Thoracic aorta (tissue), 2 donors: ENCODE results near the gene IFT81. TPM values are rescaled to one million over a fixed set of nuclear protein-coding genes. Genes with fewer than 3 reads are reported as not detected.
"Not testable (repeated sequence)": the region's sequence is repeated elsewhere in the genome, so short reads cannot be mapped to it uniquely, and the experiment has no call there.

Experiments
- ATAC-seq: fragments of 150-250 bp; one replicate; pipeline ENCODE4 v1.8.0; 2017; ENCODE audit warnings: low read depth; ENCODE audit not compliant: insufficient number of reproducible peaks, low FRiP score
- DNase-seq: peaks from one replicate; pipeline ENCODE4 v3.0.0-alpha.2; 2020; ENCODE audit warnings: low spot score
- H3K27ac ChIP-seq, 2 donors: fragments of 200-600 bp; sonication (generic); 1 replicate in 1 of 2; 2 replicates in 1 of 2; pipeline ENCODE4 v1.5.1; 2016; ENCODE audit warnings: mild to moderate bottlenecking in 2 of 2, moderate library complexity in 2 of 2
- H3K27me3 ChIP-seq: fragments of 200-600 bp; sonication (generic); replicated peaks from 2 replicates; pipeline ENCODE4 v1.6.0; 2016; ENCODE audit warnings: mild to moderate bottlenecking; ENCODE audit not compliant: insufficient read depth
- H3K36me3 ChIP-seq: fragments of 200-600 bp; sonication (generic); one replicate; pipeline ENCODE4 v1.5.1; 2016
- H3K4me1 ChIP-seq, 2 donors: fragments of 200-600 bp; sonication (generic); 1 replicate in 1 of 2; 2 replicates in 1 of 2; pipeline versions ENCODE4 v1.5.1 to v1.6.0; 2016; ENCODE audit warnings: low read depth in 2 of 2, mild to moderate bottlenecking in 1 of 2; ENCODE audit not compliant: control insufficient read depth in 1 of 2
- H3K4me3 ChIP-seq: fragments of 200-600 bp; sonication (generic); 2 replicates; pipeline ENCODE4 v1.5.1; 2016; ENCODE audit warnings: mild to moderate bottlenecking
- H3K9me3 ChIP-seq: fragments of 200-600 bp; sonication (generic); 2 replicates; pipeline ENCODE4 v1.5.1; 2016
- CTCF ChIP-seq: fragments of 200-600 bp; sonication (generic); IDR thresholded peaks from one replicate; pipeline ENCODE4 v1.5.1; 2019; ENCODE audit warnings: antibody characterized with exemption
- total RNA-seq, 2 donors: library from RNA; depleted of rRNA; stranded (reverse); fragments of >200 nt; gene quantifications; one replicate each; pipeline versions ENCODE4 v1.1.0 to v1.2.3, GENCODE V29; 2016

Gene IFT81
- total RNA-seq, 2 donors from 2014 or later: 9.3 to 17.4 TPM

- no peak overlapping the region for H3K4me3 ChIP-seq
- H3K27me3 ChIP-seq: no peaks in the 10 kb centered on the region
- DNase-seq (no peak), ATAC-seq (no peak)
- H3K4me1 ChIP-seq: no peaks in the 10 kb centered on the region
- H3K27ac ChIP-seq: no peak overlapping the region
- no peaks in the 10 kb centered on the region for H3K36me3 ChIP-seq
- H3K9me3 ChIP-seq: no peaks in the 10 kb centered on the region
- no peak for TF ChIP-seq CTCF
These were observed 43.7 kb upstream of the IFT81 start for GRCh38 chr12:110080410-110080809.

- Histone ChIP-seq H3K27me3 (no peaks in the 10 kb centered on the region), H3K4me1 (no peaks in the 10 kb centered on the region), H3K27ac (no peak overlapping the region), H3K4me3 (no peak overlapping the region), H3K36me3 (no peaks in the 10 kb centered on the region), H3K9me3 (no peaks in the 10 kb centered on the region)
- ATAC-seq (no peak), DNase-seq (no peak)
- no peak for TF ChIP-seq CTCF
These were observed 39.7 kb upstream of the IFT81 start for GRCh38 chr12:110084314-110085015.

GRCh38 chr12:110088216-110088615, 35.9 kb upstream of the IFT81 start:
- H3K27me3 ChIP-seq, H3K36me3 ChIP-seq, H3K27ac ChIP-seq, H3K4me3 ChIP-seq, H3K9me3 ChIP-seq, ATAC-seq, H3K4me1 ChIP-seq, DNase-seq: not testable (repeated sequence)

- no peaks in the 10 kb centered on the region for H3K36me3 ChIP-seq
- no peaks in the 10 kb centered on the region for H3K4me1 ChIP-seq
- ATAC-seq (no peak), DNase-seq (no peak)
- no peaks in the 10 kb centered on the region for H3K9me3 ChIP-seq
- H3K27ac ChIP-seq: no peak overlapping the region
- no peak overlapping the region for H3K4me3 ChIP-seq
- no peaks in the 10 kb centered on the region for H3K27me3 ChIP-seq
- TF ChIP-seq CTCF: no peak
These were observed 35.2 kb upstream of the IFT81 start for GRCh38 chr12:110088936-110089335.

GRCh38 chr12:110090266-110091135, 33.7 kb upstream of the IFT81 start:
- no peaks in the 10 kb centered on the region for H3K27me3 ChIP-seq
- no peak for ATAC-seq
- DNase-seq: no peak
- H3K9me3 ChIP-seq: no peaks in the 10 kb centered on the region
- H3K36me3 ChIP-seq: no peaks in the 10 kb centered on the region
- TF ChIP-seq CTCF: no peak
- H3K4me1 ChIP-seq: no peaks in the 10 kb centered on the region
- no peak overlapping the region for H3K27ac ChIP-seq
- H3K4me3 ChIP-seq: no peak overlapping the region
